ENCODE results near the gene ACR.

Gene ACR

GRCh38 chr22:50737728-50738648 is at the start of gene ACR:
TSS of gene ACR (plus strand) at chr22:50738204. CDS start at chr22:50738236, 32 bp downstream.
- H3K36me3 Mint-ChIP-seq (ENCODE audit: low read depth): no peaks in the 10 kb centered on the region
- no peak within 1 kb of the TSS for H3K27ac Mint-ChIP-seq
- H3K27me3 Mint-ChIP-seq (ENCODE audit: low read depth): peaks cover 9% of the 10 kb centered on the region
- H3K9me3 Mint-ChIP-seq: no peaks in the 10 kb centered on the region
- no peak within 1 kb of the TSS for H3K4me3 Mint-ChIP-seq
- no peaks in the 10 kb centered on the region for H3K4me1 Mint-ChIP-seq (ENCODE audit: low read depth)

DNA sequence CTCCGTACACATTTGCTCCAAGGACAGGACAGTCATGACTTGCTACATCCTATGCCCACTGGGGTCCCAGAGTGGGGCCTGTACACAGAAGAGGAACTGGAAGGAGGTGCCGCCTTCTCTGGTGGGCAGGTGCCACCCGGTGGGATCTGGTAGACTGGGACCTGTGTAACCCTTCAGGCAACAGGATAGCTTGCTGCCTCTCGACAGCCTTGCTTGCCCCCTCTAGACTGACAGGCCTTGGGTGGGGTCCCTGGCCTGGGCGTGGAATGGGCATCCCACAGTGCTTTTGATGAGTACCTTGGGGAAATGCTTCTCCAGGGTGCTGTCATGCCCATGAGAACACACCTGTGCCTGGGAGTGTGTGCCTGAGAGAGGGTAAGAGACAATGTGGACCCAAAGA is 49.6 kb upstream of the ACR start:
- Mint-ChIP-seq H3K27me3 (ENCODE audit: low read depth) (peaks cover 20% of the 10 kb centered on the region), H3K36me3 (ENCODE audit: low read depth) (no peaks in the 10 kb centered on the region), H3K27ac (no peak overlapping the region), H3K4me1 (ENCODE audit: low read depth) (peaks cover 4% of the 10 kb centered on the region), H3K9me3 (no peaks in the 10 kb centered on the region), H3K4me3 (no peak overlapping the region)

DNA sequence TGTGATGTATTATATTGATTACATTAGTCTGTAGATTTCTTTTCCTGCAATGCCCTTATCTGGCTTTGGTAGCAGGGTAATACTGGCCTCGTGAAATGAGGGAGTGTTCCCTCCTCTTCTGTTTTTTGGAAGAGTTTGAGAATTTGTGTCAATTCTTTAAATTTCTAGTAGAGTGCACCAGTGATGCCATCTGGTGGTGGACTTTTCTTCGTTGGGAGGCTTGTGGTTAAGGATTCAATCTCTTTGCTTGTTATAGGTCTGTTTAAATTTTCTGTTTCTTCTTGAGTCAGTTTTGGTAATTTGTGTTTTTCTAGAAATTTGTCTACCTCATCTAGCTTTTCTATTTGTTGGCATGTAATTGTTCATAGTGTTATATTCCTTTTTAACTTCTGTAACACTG is 46.5 kb upstream of the ACR start:
- H3K4me3 Mint-ChIP-seq: no peak overlapping the region
- H3K36me3 Mint-ChIP-seq (ENCODE audit: low read depth): no peaks in the 10 kb centered on the region
- peaks cover 4% of the 10 kb centered on the region for H3K4me1 Mint-ChIP-seq (ENCODE audit: low read depth)
- no peaks in the 10 kb centered on the region for H3K9me3 Mint-ChIP-seq
- peaks cover 25% of the 10 kb centered on the region for H3K27me3 Mint-ChIP-seq (ENCODE audit: low read depth)
- H3K27ac Mint-ChIP-seq: no peak overlapping the region

DNA sequence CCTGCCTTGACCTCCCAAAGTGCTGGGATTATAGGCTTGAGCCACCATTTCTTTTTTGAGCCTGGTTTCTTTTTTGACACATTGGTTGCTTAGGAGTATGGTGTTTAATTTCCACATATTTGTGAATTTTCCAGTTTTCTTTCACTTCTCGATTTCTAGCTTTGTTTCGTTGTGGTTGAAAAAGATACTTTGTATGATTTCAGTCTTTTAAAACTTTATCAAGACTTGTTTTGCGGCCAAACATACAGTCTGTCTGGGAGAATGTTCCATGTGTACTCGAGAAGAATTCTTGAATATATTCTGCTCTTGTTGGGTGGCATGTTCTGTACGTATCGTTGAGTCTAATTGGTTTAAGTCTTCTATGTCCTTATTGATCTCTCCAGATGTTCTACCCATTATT is 44.5 kb upstream of the ACR start:
- no peak overlapping the region for H3K27ac Mint-ChIP-seq

GRCh38 chr22:50694099-50694605 is 43.9 kb upstream of the ACR start:
- Mint-ChIP-seq H3K27me3 (ENCODE audit: low read depth) (peaks cover 25% of the 10 kb centered on the region), H3K4me1 (ENCODE audit: low read depth) (peaks cover 4% of the 10 kb centered on the region), H3K9me3 (no peaks in the 10 kb centered on the region), H3K27ac (no peak overlapping the region), H3K4me3 (no peak overlapping the region), H3K36me3 (ENCODE audit: low read depth) (no peaks in the 10 kb centered on the region)

More for the DNA sequence above, 44.5 kb upstream of the ACR start:
- Mint-ChIP-seq H3K36me3 (ENCODE audit: low read depth) (no peaks in the 10 kb centered on the region), H3K27me3 (ENCODE audit: low read depth) (peaks cover 25% of the 10 kb centered on the region), H3K9me3 (no peaks in the 10 kb centered on the region), H3K4me1 (ENCODE audit: low read depth) (peaks cover 4% of the 10 kb centered on the region), H3K4me3 (no peak overlapping the region)

GRCh38 chr22:50694766-50695420 is 43.1 kb upstream of the ACR start:
- Mint-ChIP-seq H3K9me3 (no peaks in the 10 kb centered on the region), H3K4me1 (ENCODE audit: low read depth) (peaks cover 4% of the 10 kb centered on the region), H3K27ac (no peak overlapping the region), H3K36me3 (ENCODE audit: low read depth) (no peaks in the 10 kb centered on the region), H3K4me3 (no peak overlapping the region), H3K27me3 (ENCODE audit: low read depth) (peaks cover 20% of the 10 kb centered on the region)

DNA sequence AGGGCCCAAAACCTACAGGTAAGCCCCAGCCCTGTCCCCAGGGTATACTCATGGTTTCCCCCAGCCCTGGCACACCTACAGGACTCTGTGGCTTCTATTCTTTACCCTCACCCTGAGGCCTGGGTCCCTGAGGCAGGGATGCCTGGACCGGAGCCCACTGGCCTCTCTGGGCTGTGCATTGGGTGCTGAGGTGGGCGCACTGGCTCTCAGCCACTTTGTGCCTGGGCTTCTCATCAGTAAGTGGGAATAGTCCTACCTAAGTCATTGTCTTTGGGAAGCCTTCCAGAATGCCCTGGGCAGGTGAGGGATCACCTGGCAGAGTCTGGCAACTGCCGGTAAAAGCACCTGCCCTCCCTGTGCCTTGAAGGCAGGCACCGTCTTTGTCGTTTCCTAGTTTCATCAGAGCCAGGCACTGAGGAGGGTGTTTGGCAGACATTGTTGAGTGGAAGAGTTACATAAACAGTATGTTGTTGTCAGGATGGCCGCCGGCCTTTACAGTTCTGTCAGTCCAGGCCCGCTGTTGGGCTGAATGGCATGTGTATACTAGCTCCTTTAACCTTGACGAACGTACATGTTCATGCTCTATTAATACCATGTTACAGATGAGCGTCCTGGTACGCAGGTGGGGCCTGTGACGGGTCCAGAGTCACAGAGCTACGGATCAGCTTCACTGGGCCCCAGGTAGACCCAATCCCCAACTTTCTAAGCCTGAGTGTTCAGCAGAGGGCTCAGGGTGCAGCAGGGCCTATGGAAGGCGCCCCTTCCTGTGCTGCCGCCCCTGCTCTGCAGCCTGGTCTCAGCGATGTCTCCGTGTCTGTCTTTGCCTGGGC is 42.4 kb upstream of the ACR start:
- H3K27me3 Mint-ChIP-seq (ENCODE audit: low read depth): peaks cover 20% of the 10 kb centered on the region
- H3K27ac Mint-ChIP-seq: no peak overlapping the region

DNA sequence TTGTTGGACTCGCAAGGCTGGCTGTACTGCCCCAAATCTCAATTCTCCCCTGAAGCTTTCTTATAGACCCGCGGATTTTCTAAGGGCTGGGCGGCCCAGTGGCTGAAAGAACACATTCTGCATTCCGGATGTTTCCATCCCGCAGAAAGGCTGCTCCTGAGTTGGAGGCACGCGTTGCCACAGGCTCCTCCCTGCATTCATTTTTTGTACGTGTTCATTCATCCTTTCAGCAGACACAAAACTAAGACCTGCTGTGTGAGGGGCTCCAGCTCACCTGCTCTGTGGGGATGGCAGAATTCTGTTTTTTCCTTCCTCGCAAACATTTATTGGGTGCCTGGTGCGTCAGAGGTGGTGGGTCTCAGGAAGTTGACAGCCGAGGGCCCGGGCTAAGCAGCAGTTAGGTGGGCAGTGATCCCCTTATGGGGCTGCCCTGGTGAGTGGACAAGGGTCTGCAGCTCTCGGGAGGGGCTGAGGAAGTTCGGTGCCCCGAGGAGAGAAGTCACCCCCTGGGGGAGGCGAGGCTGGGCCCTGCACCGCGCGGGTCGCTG is 41.7 kb upstream of the ACR start:
- peaks cover 13% of the 10 kb centered on the region for H3K27me3 Mint-ChIP-seq (ENCODE audit: low read depth)
- H3K9me3 Mint-ChIP-seq: no peaks in the 10 kb centered on the region
- H3K4me1 Mint-ChIP-seq (ENCODE audit: low read depth): peaks cover 4% of the 10 kb centered on the region
- H3K4me3 Mint-ChIP-seq: no peak overlapping the region
- H3K27ac Mint-ChIP-seq: no peak overlapping the region
- H3K36me3 Mint-ChIP-seq (ENCODE audit: low read depth): no peaks in the 10 kb centered on the region

More for the DNA sequence above, 42.4 kb upstream of the ACR start:
- no peak overlapping the region for H3K4me3 Mint-ChIP-seq
- no peaks in the 10 kb centered on the region for H3K36me3 Mint-ChIP-seq (ENCODE audit: low read depth)
- H3K9me3 Mint-ChIP-seq: no peaks in the 10 kb centered on the region
- H3K4me1 Mint-ChIP-seq (ENCODE audit: low read depth): peaks cover 4% of the 10 kb centered on the region

DNA sequence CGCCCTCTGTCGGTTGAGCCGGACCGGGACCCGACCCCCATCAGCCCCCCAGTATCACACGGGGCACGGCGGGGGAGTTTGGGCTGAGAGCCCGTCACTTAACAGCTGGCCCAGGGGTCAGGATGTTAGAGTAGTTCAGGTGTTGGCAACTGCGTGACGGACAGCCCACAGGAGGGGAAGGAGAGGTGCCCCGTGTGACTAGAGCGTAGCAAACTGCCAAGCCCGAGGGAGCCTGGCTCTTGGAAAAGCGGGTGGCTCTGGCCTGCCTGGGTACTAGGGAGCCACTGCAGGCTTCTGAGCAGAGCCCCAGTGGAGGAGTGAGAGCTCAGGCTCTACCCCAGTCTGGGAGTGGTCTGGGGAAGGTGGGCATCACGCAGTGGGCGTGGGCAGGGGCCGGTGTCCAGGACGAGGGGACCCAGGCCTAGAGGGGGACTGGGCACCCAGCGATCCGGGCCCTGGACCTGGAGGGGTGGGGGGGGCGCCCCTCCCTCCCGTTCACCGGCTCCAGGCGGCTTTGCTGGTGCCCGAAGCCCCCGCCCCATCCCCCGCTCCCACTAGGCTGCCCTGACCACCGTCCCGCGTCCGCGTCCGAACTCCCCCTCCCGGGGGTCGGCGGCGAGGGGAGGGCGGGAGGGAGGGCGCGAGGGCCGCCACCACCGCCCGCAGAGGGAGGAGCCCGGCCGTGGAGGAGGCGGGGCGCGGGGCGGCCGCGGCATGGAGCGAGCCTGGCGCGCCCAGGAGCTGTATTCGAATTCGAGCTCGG is 41.0 kb upstream of the ACR start:
- H3K4me3 Mint-ChIP-seq: no peak overlapping the region

GRCh38 chr22:50697667-50698506 is 40.1 kb upstream of the ACR start:
- no peaks in the 10 kb centered on the region for H3K9me3 Mint-ChIP-seq
- no peak overlapping the region for H3K4me3 Mint-ChIP-seq
- no peaks in the 10 kb centered on the region for H3K36me3 Mint-ChIP-seq (ENCODE audit: low read depth)
- H3K27ac Mint-ChIP-seq: no peak overlapping the region
- H3K4me1 Mint-ChIP-seq (ENCODE audit: low read depth): peaks cover 11% of the 10 kb centered on the region
- peaks cover 5% of the 10 kb centered on the region for H3K27me3 Mint-ChIP-seq (ENCODE audit: low read depth)

More for the DNA sequence above, 41.0 kb upstream of the ACR start:
- no peak overlapping the region for H3K27ac Mint-ChIP-seq
- peaks cover 3% of the 10 kb centered on the region for H3K4me1 Mint-ChIP-seq (ENCODE audit: low read depth)
- H3K27me3 Mint-ChIP-seq (ENCODE audit: low read depth): peaks cover 6% of the 10 kb centered on the region
- H3K9me3 Mint-ChIP-seq: no peaks in the 10 kb centered on the region
- H3K36me3 Mint-ChIP-seq (ENCODE audit: low read depth): no peaks in the 10 kb centered on the region

DNA sequence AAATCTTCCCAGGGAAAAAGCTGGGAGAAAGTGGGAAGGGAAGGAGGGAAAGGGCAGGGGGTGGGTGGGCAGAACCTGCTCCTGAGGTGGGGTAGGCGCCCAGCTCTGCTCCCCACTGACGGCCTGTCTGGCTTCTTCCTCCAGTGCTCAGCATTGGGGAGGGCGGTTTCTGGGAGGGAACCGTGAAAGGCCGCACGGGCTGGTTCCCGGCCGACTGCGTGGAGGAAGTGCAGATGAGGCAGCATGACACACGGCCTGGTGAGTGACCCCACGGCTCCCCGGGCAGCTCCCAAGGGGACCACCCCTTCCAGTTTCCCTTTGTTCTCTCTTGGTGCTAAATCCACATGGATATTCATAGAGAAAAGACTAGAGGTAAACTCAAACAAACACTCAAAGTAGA is 39.5 kb upstream of the ACR start:
- H3K27me3 Mint-ChIP-seq (ENCODE audit: low read depth): peaks cover 3% of the 10 kb centered on the region
- no peak overlapping the region for H3K4me3 Mint-ChIP-seq
- H3K27ac Mint-ChIP-seq: no peak overlapping the region
- no peaks in the 10 kb centered on the region for H3K9me3 Mint-ChIP-seq
- H3K36me3 Mint-ChIP-seq (ENCODE audit: low read depth): no peaks in the 10 kb centered on the region
- peaks cover 11% of the 10 kb centered on the region for H3K4me1 Mint-ChIP-seq (ENCODE audit: low read depth)

DNA sequence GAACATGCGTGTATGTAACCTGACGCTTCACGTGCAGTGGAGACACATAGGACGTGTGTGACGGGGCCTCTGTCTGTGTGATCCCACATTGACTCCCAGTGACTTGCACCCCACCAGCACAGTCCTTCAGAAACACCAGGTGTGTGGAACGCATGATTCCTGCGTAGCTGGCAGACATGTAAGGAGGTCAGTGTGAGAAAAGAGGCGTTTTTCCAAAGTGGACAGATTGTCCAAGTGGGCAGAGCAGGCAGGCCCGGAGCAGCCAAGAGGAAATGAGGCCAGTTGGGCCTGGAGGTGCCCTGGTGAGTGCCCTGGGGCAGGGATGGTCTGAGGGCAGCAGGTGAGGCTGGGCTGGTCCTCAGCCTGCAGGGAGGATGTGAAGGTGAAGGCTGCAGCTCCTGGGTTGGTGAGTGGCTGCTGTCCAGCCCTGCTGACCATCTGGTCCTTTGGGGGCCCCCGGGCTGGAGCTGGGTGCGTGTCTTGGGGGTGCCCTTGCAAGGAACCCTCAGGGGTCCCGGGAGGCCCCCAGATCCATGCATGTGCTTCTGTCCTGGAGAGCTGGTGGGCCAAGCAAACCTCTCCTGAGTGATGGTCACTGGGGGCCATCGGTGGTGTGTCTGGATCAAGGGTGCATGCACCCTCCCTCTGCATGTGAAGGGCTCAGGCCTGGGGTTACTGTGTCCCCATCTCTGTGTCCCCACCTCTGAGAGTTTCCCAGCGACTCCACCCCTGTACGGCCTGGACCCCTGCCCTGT is 38.8 kb upstream of the ACR start:
- H3K27ac Mint-ChIP-seq: no peak overlapping the region
- H3K36me3 Mint-ChIP-seq (ENCODE audit: low read depth): no peaks in the 10 kb centered on the region
- no peaks in the 10 kb centered on the region for H3K27me3 Mint-ChIP-seq (ENCODE audit: low read depth)
- peaks cover 11% of the 10 kb centered on the region for H3K4me1 Mint-ChIP-seq (ENCODE audit: low read depth)
- H3K9me3 Mint-ChIP-seq: no peaks in the 10 kb centered on the region
- no peak overlapping the region for H3K4me3 Mint-ChIP-seq
